Osteoblast (primary cell): Measurements from ENCODE around the gene TRNP1. TPM values are rescaled to one million over a fixed set of nuclear protein-coding genes. Genes with fewer than 3 reads are reported as not detected.

Experiments used
- DNase-seq: peaks from one replicate; pipeline ENCODE4 v3.0.0; 2011; ENCODE audit warnings: low spot score, mixed read lengths; ENCODE audit not compliant: insufficient read length; ENCODE audit errors: missing footprints
- H2AFZ ChIP-seq: 2 replicates; pipeline ENCODE4 v1.6.0; 2011; ENCODE audit warnings: mild to moderate bottlenecking, low read length
- H3K27ac ChIP-seq: 2 replicates; pipeline ENCODE4 v1.5.1; 2011; ENCODE audit warnings: mild to moderate bottlenecking, low read depth, low read length, moderate library complexity
- H3K27me3 ChIP-seq: 2 replicates; pipeline ENCODE4 v1.6.0; 2012; ENCODE audit warnings: mild to moderate bottlenecking, control low read depth, inconsistent platforms, low read length, moderate library complexity; ENCODE audit not compliant: insufficient read depth
- H3K36me3 ChIP-seq: 2 replicates; pipeline ENCODE4 v1.5.1; 2011; ENCODE audit warnings: mild to moderate bottlenecking, low read length, control low read depth, moderate library complexity; ENCODE audit not compliant: insufficient read depth
- H3K4me1 ChIP-seq: 2 replicates; pipeline ENCODE4 v1.5.1; 2011; ENCODE audit warnings: mild to moderate bottlenecking, low read length, control low read depth, moderate library complexity; ENCODE audit not compliant: insufficient read depth
- H3K4me2 ChIP-seq: 2 replicates; pipeline ENCODE4 v1.6.0; 2011; ENCODE audit warnings: mild to moderate bottlenecking, low read length; ENCODE audit not compliant: insufficient read depth
- H3K4me3 ChIP-seq: fragments of 200-600 bp; sonication (generic); 3 replicates; pipeline ENCODE4 v1.5.1; 2012; ENCODE audit warnings: mild to moderate bottlenecking, low read length, inconsistent platforms; ENCODE audit not compliant: insufficient read depth
- H3K79me2 ChIP-seq: 2 replicates; pipeline ENCODE4 v1.6.0; 2012; ENCODE audit warnings: mild to moderate bottlenecking, low read length, control low read depth, inconsistent platforms; ENCODE audit not compliant: insufficient read depth
- H3K9me3 ChIP-seq: 2 replicates; pipeline ENCODE4 v1.5.1; 2011; ENCODE audit warnings: low read depth, low read length, control low read depth
- H4K20me1 ChIP-seq: 2 replicates; pipeline ENCODE4 v1.6.0; 2012; ENCODE audit warnings: mild to moderate bottlenecking, low read length, control low read depth; ENCODE audit not compliant: insufficient read depth
- total RNA-seq: library from RNA; depleted of rRNA; stranded (reverse); fragments of >200 nt; gene quantifications from 2 replicates; pipeline ENCODE4 v1.2.3, GENCODE V29; 2012
- TF ChIP-seq, protein P1 (sequence below): IDR thresholded peaks from 2 replicates; pipeline ENCODE4 v1.5.1; 2011; ENCODE audit warnings: mild to moderate bottlenecking, low read depth, low read length, moderate library complexity; ENCODE audit errors: extremely low read depth

Gene TRNP1
- total RNA-seq, 1 donor, result 6.5 TPM

DNA sequence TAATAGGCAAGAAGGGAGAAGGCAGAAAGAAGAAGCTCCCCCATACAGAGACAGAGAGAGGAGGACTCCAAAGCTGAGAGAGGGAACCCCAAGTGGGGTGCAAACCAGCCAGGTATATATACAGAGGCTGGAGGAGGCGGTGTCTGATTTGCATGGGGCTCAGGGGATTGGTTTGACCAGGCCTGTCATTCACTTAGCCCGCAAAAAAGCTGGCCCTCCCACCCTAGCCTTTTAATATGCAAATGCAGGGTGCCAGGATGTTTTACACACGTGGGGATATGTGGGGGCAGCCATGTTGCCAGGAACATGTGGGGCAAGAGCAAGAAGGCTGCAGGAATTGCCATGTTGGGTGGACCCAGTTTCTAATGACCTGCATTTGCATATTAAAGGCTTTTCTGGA is 56.1 kb downstream of the TRNP1 start:
- TF ChIP-seq, protein P1, sequence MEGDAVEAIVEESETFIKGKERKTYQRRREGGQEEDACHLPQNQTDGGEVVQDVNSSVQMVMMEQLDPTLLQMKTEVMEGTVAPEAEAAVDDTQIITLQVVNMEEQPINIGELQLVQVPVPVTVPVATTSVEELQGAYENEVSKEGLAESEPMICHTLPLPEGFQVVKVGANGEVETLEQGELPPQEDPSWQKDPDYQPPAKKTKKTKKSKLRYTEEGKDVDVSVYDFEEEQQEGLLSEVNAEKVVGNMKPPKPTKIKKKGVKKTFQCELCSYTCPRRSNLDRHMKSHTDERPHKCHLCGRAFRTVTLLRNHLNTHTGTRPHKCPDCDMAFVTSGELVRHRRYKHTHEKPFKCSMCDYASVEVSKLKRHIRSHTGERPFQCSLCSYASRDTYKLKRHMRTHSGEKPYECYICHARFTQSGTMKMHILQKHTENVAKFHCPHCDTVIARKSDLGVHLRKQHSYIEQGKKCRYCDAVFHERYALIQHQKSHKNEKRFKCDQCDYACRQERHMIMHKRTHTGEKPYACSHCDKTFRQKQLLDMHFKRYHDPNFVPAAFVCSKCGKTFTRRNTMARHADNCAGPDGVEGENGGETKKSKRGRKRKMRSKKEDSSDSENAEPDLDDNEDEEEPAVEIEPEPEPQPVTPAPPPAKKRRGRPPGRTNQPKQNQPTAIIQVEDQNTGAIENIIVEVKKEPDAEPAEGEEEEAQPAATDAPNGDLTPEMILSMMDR, result no peak
- Histone ChIP-seq H3K4me1 (peaks cover 7% of the 10 kb centered on the region), H3K9me3 (no peaks in the 10 kb centered on the region), H3K79me2 (no peaks in the 10 kb centered on the region), H3K27me3 (no peaks in the 10 kb centered on the region), H3K4me2 (no peak overlapping the region), H3K36me3 (no peaks in the 10 kb centered on the region), H2AFZ (no peak overlapping the region), H4K20me1 (no peaks in the 10 kb centered on the region), H3K27ac (no peak overlapping the region), H3K4me3 (no peak overlapping the region)
- DNase-seq, result no peak

Other genes starting within 250 kb of the TRNP1 start
- 18.1 and 19.2 TPM in 2 replicates for gene PIGV, start 205.7 kb upstream of the TRNP1 start, total RNA-seq
- 6.2 and 7.6 TPM in 2 replicates for gene ZDHHC18, start 167.0 kb upstream of the TRNP1 start, total RNA-seq
- gene SFN, start 130.5 kb upstream of the TRNP1 start, total RNA-seq, result under 0.01 and 0.29 TPM in 2 replicates
- gene GPN2, start 103.4 kb upstream of the TRNP1 start, total RNA-seq, result 8.0 and 8.3 TPM in 2 replicates
- gene GPATCH3, start 93.2 kb upstream of the TRNP1 start, total RNA-seq, result 10.3 and 10.9 TPM in 2 replicates
- not detected in 2 replicates for gene NR0B2, start 79.7 kb upstream of the TRNP1 start, total RNA-seq
- 15.9 and 17.4 TPM in 2 replicates for gene NUDC, start 71.9 kb upstream of the TRNP1 start, total RNA-seq
- not detected in 2 replicates for gene KDF1, start 33.2 kb upstream of the TRNP1 start, total RNA-seq
- 10.0 and 11.2 TPM in 2 replicates for gene TENT5B, start 19.2 kb downstream of the TRNP1 start, total RNA-seq
- 6.2 and 7.6 TPM in 2 replicates for gene SLC9A1, start 161.4 kb downstream of the TRNP1 start, total RNA-seq
- gene WDTC1, start 240.9 kb downstream of the TRNP1 start, total RNA-seq, result 30.9 and 34.4 TPM in 2 replicates